Subcutaneous abdominal adipose tissue (tissue), 5 donors: ENCODE results near the gene ITGB4.

Experiments
- H3K27ac ChIP-seq: one replicate; pipeline ENCODE4 v1.7.0; 2013; ENCODE audit warnings: low read depth, mild to moderate bottlenecking, inconsistent platforms, low read length, moderate library complexity
- H3K27me3 ChIP-seq, 5 donors: one replicate each; pipeline ENCODE4 v1.7.0; 2013; ENCODE audit warnings: low read length in 5 of 5, inconsistent platforms in 1 of 5; ENCODE audit not compliant: control insufficient read depth in 5 of 5, insufficient read depth in 4 of 5
- H3K36me3 ChIP-seq, 5 donors: one replicate each; pipeline ENCODE4 v1.7.0; 2013; ENCODE audit warnings: low read length in 5 of 5; ENCODE audit not compliant: control insufficient read depth in 5 of 5, insufficient read depth in 5 of 5
- H3K4me1 ChIP-seq, 5 donors: one replicate each; pipeline ENCODE4 v1.7.0; 2013; ENCODE audit warnings: low read length in 5 of 5, mild to moderate bottlenecking in 3 of 5, moderate library complexity in 1 of 5; ENCODE audit not compliant: control insufficient read depth in 5 of 5, insufficient read depth in 5 of 5
- H3K4me3 ChIP-seq, 5 donors: one replicate each; pipeline ENCODE4 v1.7.0; 2013; ENCODE audit warnings: low read length in 5 of 5, low read depth in 1 of 5
- H3K9ac ChIP-seq, 5 donors: one replicate each; pipeline ENCODE4 v1.7.0; 2013; ENCODE audit warnings: low read length in 5 of 5, mild to moderate bottlenecking in 4 of 5, moderate library complexity in 3 of 5
- H3K9me3 ChIP-seq, 5 donors: one replicate each; pipeline ENCODE4 v1.7.0; 2013; ENCODE audit warnings: low read length in 5 of 5; ENCODE audit not compliant: control insufficient read depth in 5 of 5
- donor health status: healthy.
- donor health status: healthy.
- donor health status: healthy.
- donor health status: healthy.
- donor health status: healthy.

Gene ITGB4

GRCh38 chr17:75751676-75752404, 30.6 kb downstream of the ITGB4 start:
- no peak overlapping the region for H3K27ac ChIP-seq
- peaks cover 0 to 3% (median 0%) of the 10 kb centered on the region in 5 donors for H3K36me3 ChIP-seq
- no peaks in the 10 kb centered on the region for H3K27me3 ChIP-seq
- peaks cover 3 to 40% (median 32%) of the 10 kb centered on the region in 5 donors for H3K4me1 ChIP-seq
- no peak overlapping the region for H3K4me3 ChIP-seq
- H3K9me3 ChIP-seq, result no peaks in the 10 kb centered on the region
- no peak overlapping the region for H3K9ac ChIP-seq

GRCh38 chr17:75752405-75752709, 31.1 kb downstream of the ITGB4 start:
- peaks cover 3 to 40% (median 32%) of the 10 kb centered on the region in 5 donors for H3K4me1 ChIP-seq
- H3K9ac ChIP-seq, result no peak overlapping the region
- H3K36me3 ChIP-seq, result peaks cover 0 to 8% (median 0%) of the 10 kb centered on the region in 5 donors
- no peaks in the 10 kb centered on the region for H3K27me3 ChIP-seq
- no peak overlapping the region for H3K27ac ChIP-seq
- no peaks in the 10 kb centered on the region for H3K9me3 ChIP-seq
- no peak overlapping the region for H3K4me3 ChIP-seq

- H3K36me3 ChIP-seq, result peaks cover 0 to 14% (median 6%) of the 10 kb centered on the region in 5 donors
- no peak overlapping the region for H3K27ac ChIP-seq
- H3K9me3 ChIP-seq, result no peaks in the 10 kb centered on the region
- H3K4me1 ChIP-seq, result peaks cover 0 to 34% (median 27%) of the 10 kb centered on the region in 5 donors
- peak overlapping the region in 4 of 5 donors; percentile 30 to 68 (median 44) for H3K9ac ChIP-seq
- peak overlapping the region in 4 of 5 donors; percentile 36 to 62 (median 48) for H3K4me3 ChIP-seq
- H3K27me3 ChIP-seq, result no peaks in the 10 kb centered on the region
These were observed 31.7 kb downstream of the ITGB4 start for GRCh38 chr17:75752802-75753513.

GRCh38 chr17:75753514-75754377, 32.5 kb downstream of the ITGB4 start:
- Histone ChIP-seq H3K4me3 (peak overlapping the region in 4 of 5 donors; percentile 36 to 62 (median 48)), H3K27ac (no peak overlapping the region), H3K9me3 (no peaks in the 10 kb centered on the region), H3K27me3 (no peaks in the 10 kb centered on the region), H3K9ac (peak overlapping the region in 4 of 5 donors; percentile 30 to 68 (median 48)), H3K36me3 (peaks cover 0 to 22% (median 8%) of the 10 kb centered on the region in 5 donors), H3K4me1 (peaks cover 0 to 33% (median 27%) of the 10 kb centered on the region in 5 donors)

GRCh38 chr17:75754378-75755204, 33.3 kb downstream of the ITGB4 start:
- Histone ChIP-seq H3K9ac (peak overlapping the region in 2 of 5 donors; percentile 47 to 55), H3K27ac (no peak overlapping the region), H3K4me1 (peaks cover 0 to 32% (median 25%) of the 10 kb centered on the region in 5 donors), H3K4me3 (peak overlapping the region in 3 of 5 donors; percentile 47 to 62 (median 48)), H3K36me3 (peaks cover 0 to 25% (median 8%) of the 10 kb centered on the region in 5 donors), H3K9me3 (no peaks in the 10 kb centered on the region), H3K27me3 (no peaks in the 10 kb centered on the region)

- no peaks in the 10 kb centered on the region for H3K9me3 ChIP-seq
- no peak overlapping the region for H3K4me3 ChIP-seq
- no peak overlapping the region for H3K9ac ChIP-seq
- H3K4me1 ChIP-seq, result peaks cover 0 to 26% (median 18%) of the 10 kb centered on the region in 5 donors
- H3K27ac ChIP-seq, result no peak overlapping the region
- peaks cover 0 to 25% (median 8%) of the 10 kb centered on the region in 5 donors for H3K36me3 ChIP-seq
- no peaks in the 10 kb centered on the region for H3K27me3 ChIP-seq
These were observed 34.1 kb downstream of the ITGB4 start for GRCh38 chr17:75755205-75755901.

GRCh38 chr17:75755990-75756389, 34.7 kb downstream of the ITGB4 start:
- peaks cover 0 to 25% (median 8%) of the 10 kb centered on the region in 5 donors for H3K36me3 ChIP-seq
- H3K9me3 ChIP-seq, result no peaks in the 10 kb centered on the region
- no peak overlapping the region for H3K27ac ChIP-seq
- H3K4me1 ChIP-seq, result peaks cover 0 to 26% (median 18%) of the 10 kb centered on the region in 5 donors
- H3K27me3 ChIP-seq, result no peaks in the 10 kb centered on the region
- H3K4me3 ChIP-seq, result no peak overlapping the region
- no peak overlapping the region for H3K9ac ChIP-seq

- peak overlapping the region in 1 of 5 donors; percentile 20 for H3K9ac ChIP-seq
- H3K4me3 ChIP-seq, result no peak overlapping the region
- peaks cover 0 to 25% (median 8%) of the 10 kb centered on the region in 5 donors for H3K36me3 ChIP-seq
- no peaks in the 10 kb centered on the region for H3K9me3 ChIP-seq
- no peaks in the 10 kb centered on the region for H3K27me3 ChIP-seq
- H3K4me1 ChIP-seq, result peaks cover 0 to 26% (median 18%) of the 10 kb centered on the region in 5 donors
- no peak overlapping the region for H3K27ac ChIP-seq
These were observed 35.3 kb downstream of the ITGB4 start for GRCh38 chr17:75756451-75757085.
